Raji (cell line): ENCODE data around the gene GP1BB.

Source experiments
- POLR2A ChIP-seq: IDR thresholded peaks from 2 replicates; pipeline ENCODE4 v1.6.1; 2011; ENCODE audit warnings: low read depth, low read length, control low read depth; ENCODE audit not compliant: insufficient read depth

The GP1BB gene

DNA sequence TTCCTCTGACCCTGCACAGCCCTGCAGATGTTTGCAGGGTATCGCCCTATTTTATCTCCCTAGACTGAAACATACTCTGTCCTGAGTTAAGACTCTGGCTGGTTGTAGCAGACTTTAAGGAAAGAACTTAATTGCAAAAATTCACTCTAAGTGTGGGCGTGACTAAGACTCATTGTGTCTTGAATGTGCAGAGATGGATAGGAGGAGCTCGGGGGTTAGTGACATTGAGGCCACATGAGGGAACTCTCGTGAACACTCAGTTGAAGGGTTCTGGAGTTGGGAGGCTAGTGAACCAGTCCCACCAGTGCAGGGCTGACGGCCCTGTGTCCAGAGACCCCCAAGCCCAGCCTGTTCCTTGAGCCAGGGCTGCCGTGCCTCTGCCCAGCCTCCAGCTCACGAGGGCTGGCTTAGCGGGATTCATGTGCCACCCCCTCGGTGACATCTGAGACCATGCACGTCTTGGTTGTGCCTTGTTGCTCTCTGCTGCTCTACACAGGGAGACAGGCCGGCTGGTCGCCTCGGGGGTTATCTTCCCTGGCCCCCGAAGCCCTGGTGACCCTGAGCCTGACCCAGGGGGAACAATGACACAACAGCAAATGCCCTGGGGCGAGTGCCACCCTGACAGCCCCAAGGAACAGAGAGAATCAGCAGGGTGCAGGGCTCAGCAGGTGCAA is 25.8 kb downstream of the GP1BB start:
- TF ChIP-seq POLR2A: no peak

DNA sequence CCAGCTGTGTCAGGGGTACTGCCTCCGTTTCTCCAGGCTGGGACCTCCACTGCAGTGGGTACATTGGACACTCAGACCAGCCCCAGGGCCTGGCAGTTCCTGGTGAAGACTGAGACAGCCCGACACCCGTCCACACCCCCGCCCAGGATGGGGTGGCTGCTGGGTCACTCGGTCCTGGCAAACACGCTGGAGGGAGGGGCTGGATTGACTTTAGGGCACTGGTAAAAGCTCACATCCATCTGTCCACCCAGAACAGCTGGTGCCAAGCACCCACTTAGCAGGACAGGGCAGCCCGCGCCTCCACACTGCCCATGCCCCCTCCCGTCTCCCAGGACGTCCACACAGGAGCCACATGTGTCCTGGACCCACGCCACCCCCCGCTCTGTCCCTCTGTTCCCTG is 26.5 kb downstream of the GP1BB start:
- TF ChIP-seq POLR2A: no peak

DNA sequence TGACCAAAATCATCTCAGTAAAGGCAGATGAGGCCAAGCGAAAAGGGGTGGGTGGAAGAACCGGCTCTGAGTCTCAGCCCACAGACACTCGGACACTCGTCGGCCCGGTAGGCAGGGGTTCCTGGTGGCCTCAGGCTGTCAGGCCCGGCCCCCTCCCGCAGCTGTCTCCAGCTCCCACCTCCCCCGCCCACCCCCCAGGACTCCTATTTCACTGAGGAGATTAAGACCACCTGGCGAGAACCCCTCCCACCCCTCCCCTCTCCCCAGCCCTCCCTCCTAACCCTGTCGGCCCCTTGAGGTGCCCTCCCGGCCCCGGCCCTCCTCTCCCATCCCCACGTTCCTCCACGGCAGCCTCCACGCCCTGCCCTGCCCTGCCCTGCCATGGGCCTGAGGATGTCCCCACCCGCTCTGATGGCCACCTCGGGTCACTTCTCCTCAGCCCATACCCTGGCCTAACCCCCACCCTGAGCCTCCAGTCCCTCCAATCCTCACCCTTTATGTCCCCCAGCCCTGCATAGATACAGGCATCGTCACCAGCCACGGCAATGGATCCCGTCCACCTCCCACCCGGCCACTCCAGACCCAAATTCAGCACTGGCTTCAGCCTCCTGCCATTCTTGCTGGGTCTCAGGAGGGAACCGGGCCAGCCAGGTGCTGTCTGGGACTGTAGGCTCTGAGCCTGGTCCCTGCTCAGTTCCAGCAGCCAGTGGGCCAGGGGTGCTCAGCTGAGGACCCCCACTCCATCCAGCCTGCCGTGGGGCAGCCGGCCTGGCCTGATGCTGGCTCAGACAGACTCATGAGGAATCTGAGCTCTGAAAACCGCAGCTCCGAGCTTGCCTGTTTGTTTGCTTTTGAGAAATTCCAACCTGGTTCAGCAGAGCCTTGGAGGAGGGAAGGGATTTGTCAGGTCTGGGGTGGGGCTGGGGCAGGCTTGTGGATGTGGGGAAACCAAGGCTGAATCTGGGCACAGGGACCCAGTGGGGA is 27.5 kb downstream of the GP1BB start:
- no peak for TF ChIP-seq POLR2A

DNA sequence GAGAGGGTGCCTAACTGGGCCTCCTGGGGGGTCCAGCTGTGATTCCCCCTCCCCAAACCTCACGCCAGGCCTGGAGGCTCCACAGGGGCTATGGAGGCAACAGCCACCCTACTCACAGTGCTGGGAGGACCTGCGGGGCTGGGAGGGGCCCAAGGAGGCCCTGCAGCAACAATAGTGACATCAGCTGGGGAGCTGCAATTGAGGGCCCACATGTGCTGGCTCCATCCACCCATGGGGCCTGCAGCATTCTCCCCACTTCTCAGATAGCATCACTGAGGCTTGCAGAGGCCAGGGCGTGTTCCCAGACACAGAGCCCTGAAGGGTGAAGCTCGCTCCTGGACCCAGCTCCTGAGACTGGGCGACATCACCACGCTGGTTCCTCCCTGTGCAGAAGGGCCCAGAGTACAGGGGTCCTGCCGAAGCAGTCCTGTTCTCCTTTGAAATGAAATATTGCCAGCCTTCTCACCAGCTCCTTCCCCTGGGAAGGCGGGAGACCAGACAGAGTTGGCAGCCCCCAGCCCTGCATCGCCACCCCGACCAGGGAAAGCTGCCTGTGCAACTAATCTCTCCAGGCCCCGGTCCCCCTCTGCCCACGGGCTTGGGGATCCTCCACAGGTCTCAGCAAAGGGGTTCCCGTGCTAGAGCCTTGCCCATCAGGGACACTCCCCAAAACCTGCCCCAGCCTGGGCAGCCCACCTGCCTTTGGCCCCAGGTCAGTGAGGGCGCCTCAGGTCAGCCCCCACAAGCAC is 28.3 kb downstream of the GP1BB start:
- TF ChIP-seq POLR2A: no peak

DNA sequence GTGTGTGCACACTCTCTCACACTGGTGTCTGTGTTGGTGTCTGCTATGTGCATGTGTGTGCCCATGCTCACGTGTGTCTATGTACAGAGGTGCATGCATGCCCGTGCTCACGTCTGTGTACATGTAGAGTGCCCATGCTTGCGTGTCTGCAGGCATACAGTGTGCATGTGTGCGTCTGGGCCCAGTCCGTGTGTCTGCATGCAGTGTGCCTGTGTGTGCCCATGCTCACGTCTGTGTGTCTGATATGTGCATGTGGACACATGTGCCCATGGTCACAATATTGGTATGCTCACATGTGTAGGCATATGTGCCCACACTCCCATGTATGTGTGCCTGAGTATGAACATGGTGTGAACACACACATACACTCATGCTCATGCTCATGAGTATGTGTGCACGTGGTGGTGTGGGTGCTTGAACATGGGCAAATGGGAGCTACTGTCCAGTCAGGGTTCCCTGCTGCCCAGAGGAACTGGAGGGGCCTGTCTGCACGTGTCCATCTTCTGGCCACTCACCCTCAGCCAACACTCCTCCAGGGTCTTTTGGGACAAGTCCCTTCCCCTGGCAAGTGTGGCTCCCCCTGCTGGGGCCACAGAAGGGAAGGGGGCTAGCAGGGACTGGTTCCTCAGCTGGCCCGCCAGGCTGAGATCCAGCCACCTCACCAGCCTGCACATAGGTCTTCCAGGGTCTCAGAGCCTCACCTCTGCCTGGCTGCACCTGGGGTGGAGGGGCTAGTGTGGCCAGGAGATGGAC is 29.9 kb downstream of the GP1BB start:
- no peak for TF ChIP-seq POLR2A

DNA sequence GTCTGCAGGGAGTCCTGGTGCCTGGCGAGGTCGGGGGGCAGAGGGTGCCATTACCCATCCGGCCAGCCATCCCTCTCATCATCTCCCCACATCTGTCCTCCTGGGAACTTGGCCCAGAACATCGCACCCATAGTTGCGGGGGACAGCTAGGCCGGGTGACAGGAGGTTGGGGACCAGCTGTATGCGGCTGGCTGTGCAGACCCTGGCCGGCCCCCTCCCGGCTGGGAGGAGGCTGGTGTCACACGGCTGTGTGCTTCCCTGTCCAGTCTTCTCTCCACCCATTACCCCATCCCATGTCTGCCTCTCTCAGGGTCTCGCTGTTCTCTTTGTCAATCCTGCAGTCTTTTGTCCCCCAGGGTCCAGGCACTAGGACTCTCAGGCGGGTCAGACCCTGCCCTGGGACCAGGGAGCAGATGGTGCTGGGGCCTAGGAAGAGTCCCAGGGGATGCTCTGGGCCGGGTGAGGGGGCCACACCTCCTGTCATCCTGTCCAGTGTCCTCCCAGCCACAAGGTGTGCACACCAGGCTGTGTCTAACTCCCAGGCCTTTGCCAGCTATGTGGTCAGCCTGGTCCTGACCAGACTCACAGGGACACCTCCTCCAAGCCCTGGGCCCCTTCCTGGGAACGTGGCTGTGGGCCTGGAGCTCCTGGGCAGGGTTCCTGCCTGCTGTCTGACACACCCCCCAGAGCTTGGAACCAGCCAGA is 30.8 kb downstream of the GP1BB start:
- no peak for TF ChIP-seq POLR2A

DNA sequence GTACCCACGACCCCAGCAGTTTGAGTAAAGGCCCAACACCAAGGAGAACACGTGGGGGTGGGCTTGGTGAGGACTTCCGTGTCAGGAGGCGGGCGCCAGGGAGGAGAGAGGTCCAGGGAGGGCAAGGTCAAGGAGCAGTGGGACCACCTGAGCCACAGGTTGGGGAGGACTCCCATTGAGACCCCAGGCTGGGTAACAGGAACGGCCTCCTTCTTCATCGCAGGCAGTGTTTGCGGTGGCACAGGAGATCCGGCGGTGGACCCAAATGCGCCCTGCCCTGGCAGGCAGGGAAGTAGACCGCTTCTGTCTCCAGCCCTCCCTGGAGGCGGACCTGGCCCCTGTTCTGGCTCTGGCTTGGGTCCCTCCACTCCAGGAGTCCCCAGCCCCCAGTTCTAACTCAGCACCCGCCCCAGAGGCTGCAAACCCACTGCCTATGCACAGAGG is 31.4 kb downstream of the GP1BB start:
- TF ChIP-seq POLR2A: no peak

DNA sequence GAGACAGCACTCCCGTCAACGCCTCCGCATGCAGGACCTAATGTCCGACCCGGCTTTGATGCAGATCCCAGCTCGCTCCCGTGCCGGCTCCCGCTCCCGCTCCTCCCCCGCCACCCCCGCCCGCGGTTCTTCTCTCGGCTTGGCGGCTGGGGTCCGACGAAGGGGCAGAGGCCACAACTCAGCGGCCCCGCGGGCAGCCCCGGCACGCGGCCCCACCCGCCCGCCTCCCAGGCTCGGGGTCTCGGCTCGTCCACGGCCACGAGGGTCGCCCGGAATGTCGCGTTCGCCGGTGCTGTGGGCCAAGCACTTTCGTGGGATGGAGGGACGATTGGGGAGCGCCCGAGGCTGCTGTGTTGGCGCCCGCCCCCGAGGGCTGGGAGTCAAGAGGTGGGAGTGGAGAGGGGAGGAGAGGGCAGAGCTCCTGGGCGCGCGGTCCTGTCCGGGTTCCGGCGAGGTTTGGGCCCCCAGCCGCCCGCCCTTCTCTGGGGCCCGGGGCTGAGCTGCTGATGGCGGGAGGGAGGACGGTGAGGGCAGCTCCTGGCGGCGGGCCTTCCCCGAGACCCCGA is 31.9 kb downstream of the GP1BB start:
- no peak for TF ChIP-seq POLR2A

DNA sequence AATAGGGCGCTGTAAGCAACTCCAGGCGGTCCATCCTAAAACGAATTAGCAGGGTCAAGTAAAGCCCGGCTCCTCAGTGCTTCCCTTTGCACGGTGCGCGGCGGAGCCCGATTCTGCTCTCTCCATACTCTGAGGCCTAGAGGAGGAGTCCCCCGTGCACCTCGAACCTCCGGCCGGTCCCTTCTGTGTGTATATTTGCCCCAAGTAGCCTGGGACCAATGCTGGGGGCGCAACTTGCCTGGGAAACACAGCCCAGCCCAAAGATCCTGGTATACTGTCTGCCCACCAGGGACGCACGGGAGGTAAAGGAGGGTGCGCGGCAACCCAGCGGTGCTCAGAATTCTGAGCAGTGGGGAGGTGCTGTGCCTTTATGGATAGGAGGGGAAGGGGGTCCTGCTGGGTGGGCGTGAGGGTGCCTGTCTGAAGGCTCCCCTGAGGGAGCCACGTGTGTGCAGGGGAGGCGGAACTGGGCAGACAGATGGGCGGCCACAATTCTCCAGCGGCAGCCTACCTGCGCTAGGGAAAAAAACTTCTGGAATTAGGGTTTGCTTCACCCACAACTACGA is 32.5 kb downstream of the GP1BB start:
- TF ChIP-seq POLR2A: no peak

DNA sequence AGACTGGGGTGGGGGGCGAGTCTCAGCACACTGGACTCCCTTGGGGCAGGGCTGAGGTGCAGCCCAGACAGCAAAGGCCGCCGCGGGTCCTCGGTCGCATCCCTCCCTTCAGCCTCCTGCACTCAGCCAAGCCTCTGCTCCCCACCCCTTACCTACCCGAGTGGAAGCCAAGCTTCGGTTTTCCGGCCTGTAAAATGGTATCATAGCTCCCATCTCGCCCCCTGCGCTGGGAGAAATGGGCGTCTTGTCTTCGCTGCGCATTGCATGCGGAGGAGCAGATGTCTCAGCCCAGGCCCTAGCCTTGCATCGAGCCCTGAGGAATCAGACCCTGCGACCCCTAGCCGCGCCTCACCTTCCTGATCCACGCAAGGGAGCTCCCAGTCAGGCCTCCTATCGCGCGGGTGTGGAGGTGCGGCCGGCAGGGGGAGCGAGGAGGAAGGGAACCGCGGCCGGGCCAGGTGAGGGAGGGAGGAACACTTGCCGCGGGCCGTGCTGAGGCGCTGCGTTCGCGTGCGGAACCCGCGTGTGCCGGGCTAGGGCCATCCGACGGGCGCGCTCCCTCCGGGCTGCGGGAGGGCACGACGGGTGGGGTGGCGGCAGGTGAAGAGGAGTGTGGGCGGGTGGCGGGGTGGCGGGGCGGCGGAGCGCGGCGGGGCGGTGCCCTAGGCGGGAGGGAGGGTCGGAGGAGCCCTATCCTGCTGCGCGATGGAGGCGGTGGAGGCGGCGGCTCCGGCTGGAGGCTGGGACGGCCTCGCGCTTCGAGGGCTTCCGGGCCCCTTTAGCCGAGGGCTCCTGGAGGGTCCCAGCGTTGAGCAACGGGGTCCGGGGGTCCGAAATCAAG is 33.2 kb downstream of the GP1BB start:
- TF ChIP-seq POLR2A: no peak

DNA sequence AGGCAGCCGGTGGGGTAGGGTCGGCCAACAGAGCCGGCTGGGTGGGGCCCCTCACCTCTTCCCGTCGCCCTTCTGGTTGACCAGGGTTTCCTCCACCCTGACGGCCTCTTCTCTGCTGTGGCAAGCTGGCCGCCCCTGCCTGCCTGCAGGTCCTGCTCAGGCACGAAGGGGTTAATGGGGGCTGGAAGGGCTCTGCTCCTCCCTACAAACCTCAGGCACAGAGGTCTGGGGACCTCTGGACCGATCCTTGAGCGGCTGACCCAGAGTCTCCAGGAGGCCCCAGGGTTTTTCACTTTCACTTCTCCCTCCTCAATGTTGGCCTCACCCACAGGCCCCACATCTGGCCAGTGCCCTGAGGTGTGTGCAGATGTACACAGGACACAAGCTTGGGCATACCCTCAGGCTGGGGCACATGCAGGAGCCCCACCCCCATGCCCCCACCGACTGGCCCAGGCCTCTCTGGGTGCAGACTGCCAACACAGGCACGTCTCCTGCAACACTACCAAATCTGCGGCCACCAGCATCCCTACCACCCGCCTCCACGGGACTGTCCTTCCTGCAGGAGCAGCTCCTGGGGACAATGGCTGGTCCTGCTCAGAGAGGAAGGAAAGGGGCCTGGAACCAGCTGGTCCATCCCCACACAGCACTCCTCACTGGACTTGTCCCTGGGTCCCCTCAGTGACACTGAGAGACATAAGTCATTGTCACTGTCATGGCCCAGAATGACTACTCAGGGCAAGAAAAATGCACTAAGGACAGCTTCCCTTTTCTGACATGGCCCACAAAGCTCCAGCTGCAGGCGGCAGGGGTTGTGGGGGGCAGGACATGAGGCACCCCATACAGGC is 34.0 kb downstream of the GP1BB start:
- no peak for TF ChIP-seq POLR2A
